ENCODE results near the gene TGFBR3. TPM values are rescaled to one million over a fixed set of nuclear protein-coding genes. Genes with fewer than 3 reads are reported as not detected.

TGFBR3 gene
- total RNA-seq, 2 experiments from 2014 or later: 31.5 to 36.6 TPM

GRCh38 chr1:91819038-91819788 is 66.7 kb downstream of the TGFBR3 start:
- no peak for TF ChIP-seq CTCF (IDR thresholded peaks at IDR 0.05)
- no peak for DNase-seq
- Histone ChIP-seq H3K4me1 (ENCODE audit: insufficient read depth, low read length) (peaks cover 6% of the 10 kb centered on the region), H3K27me3 (ENCODE audit: control insufficient read depth in 1 of 2, insufficient read depth in 2 of 2, low read length in 2 of 2) (no peaks in the 10 kb centered on the region), H3K9me3 (ENCODE audit: control insufficient read depth in 1 of 2, insufficient read depth in 1 of 2, low read length in 2 of 2) (no peaks in the 10 kb centered on the region), H3K36me3 (ENCODE audit: insufficient read depth, low read length) (no peaks in the 10 kb centered on the region), H3K4me3 (ENCODE audit: low read length) (no peak overlapping the region), H3K27ac (ENCODE audit: low read depth in 1 of 2, low read length in 2 of 2) (no peak overlapping the region)
- no peak for ATAC-seq (ENCODE audit: poor library complexity)
- ChIA-PET POLR2A (interaction anchor here (0.9 kb wide), 1 partner anchor 9 kb away, joined by 3 read pairs; no protein-coding TSS in a partner anchor), CTCF (interaction anchor here (1.0 kb wide), 1 partner anchor 66 kb away, joined by 3 read pairs; no protein-coding TSS in a partner anchor)
- Mint-ChIP-seq H3K27ac (no peak overlapping the region), H3K4me1 (ENCODE audit: low read depth) (peaks cover 29% of the 10 kb centered on the region), H3K4me3 (no peak overlapping the region), H3K27me3 (no peaks in the 10 kb centered on the region), H3K9me3 (no peaks in the 10 kb centered on the region), H3K36me3 (ENCODE audit: low read depth) (no peaks in the 10 kb centered on the region)
- intact Hi-C loops (cut with DNase I, micrococcal nuclease): no loop called here

GRCh38 chr1:91818713-91818975 is 67.3 kb downstream of the TGFBR3 start:
- ChIA-PET CTCF (no interaction called here), POLR2A (no interaction called here)
- intact Hi-C loops (cut with DNase I, micrococcal nuclease): no loop called here
- no peak overlapping the region for H3K27ac ChIP-seq (ENCODE audit: low read depth in 1 of 2, low read length in 2 of 2)
- H3K4me1 ChIP-seq (ENCODE audit: insufficient read depth, low read length): peaks cover 6% of the 10 kb centered on the region
- Mint-ChIP-seq H3K9me3 (no peaks in the 10 kb centered on the region), H3K27ac (no peak overlapping the region), H3K36me3 (ENCODE audit: low read depth) (no peaks in the 10 kb centered on the region), H3K4me1 (ENCODE audit: low read depth) (peaks cover 33% of the 10 kb centered on the region), H3K4me3 (no peak overlapping the region), H3K27me3 (no peaks in the 10 kb centered on the region)
- no peaks in the 10 kb centered on the region for H3K36me3 ChIP-seq (ENCODE audit: insufficient read depth, low read length)
- no peaks in the 10 kb centered on the region for H3K27me3 ChIP-seq (ENCODE audit: control insufficient read depth in 1 of 2, insufficient read depth in 2 of 2, low read length in 2 of 2)
- H3K4me3 ChIP-seq (ENCODE audit: low read length): no peak overlapping the region
- TF ChIP-seq CTCF (IDR thresholded peaks at IDR 0.05): no peak
- DNase-seq (no peak), ATAC-seq (ENCODE audit: poor library complexity) (no peak)
- no peaks in the 10 kb centered on the region for H3K9me3 ChIP-seq (ENCODE audit: control insufficient read depth in 1 of 2, insufficient read depth in 1 of 2, low read length in 2 of 2)

GRCh38 chr1:91817211-91817905 is 68.6 kb downstream of the TGFBR3 start:
- H3K36me3 Mint-ChIP-seq (ENCODE audit: low read depth): no peaks in the 10 kb centered on the region

More at GRCh38 chr1:91817211-91817905, 68.6 kb downstream of the TGFBR3 start:
- H3K9me3 Mint-ChIP-seq: no peaks in the 10 kb centered on the region
- no peak for ATAC-seq (ENCODE audit: poor library complexity)
- no peak for TF ChIP-seq CTCF (IDR thresholded peaks at IDR 0.05)
- ChIA-PET CTCF (no interaction called here), POLR2A (interaction anchor here (0.6 to 1.7 kb wide), 3 partner anchors 13 to 412 kb away, joined by 3 to 7 read pairs (median 3); no protein-coding TSS in a partner anchor)
- H3K27me3 ChIP-seq (ENCODE audit: control insufficient read depth in 1 of 2, insufficient read depth in 2 of 2, low read length in 2 of 2): no peaks in the 10 kb centered on the region
- no peaks in the 10 kb centered on the region for H3K36me3 ChIP-seq (ENCODE audit: insufficient read depth, low read length)
- H3K4me3 Mint-ChIP-seq: no peak overlapping the region
- no peak overlapping the region for H3K27ac Mint-ChIP-seq
- H3K27me3 Mint-ChIP-seq: no peaks in the 10 kb centered on the region
- no peak overlapping the region for H3K4me3 ChIP-seq (ENCODE audit: low read length)
- peaks cover 33% of the 10 kb centered on the region for H3K4me1 Mint-ChIP-seq (ENCODE audit: low read depth)
- intact Hi-C loops (cut with DNase I, micrococcal nuclease): no loop called here
- no peaks in the 10 kb centered on the region for H3K9me3 ChIP-seq (ENCODE audit: control insufficient read depth in 1 of 2, insufficient read depth in 1 of 2, low read length in 2 of 2)
- H3K4me1 ChIP-seq (ENCODE audit: insufficient read depth, low read length): peaks cover 6% of the 10 kb centered on the region
- H3K27ac ChIP-seq (ENCODE audit: low read depth in 1 of 2, low read length in 2 of 2): no peak overlapping the region
- DNase-seq: no peak
